Psoas muscle (tissue), 8 donors: Measurements from ENCODE around the gene FOXJ1. TPM values are rescaled to one million over a fixed set of nuclear protein-coding genes. Genes with fewer than 3 reads are reported as not detected.

Experiments used
- ATAC-seq, 4 donors: fragments of 200-7000 bp; cut with Tn5 transposase; one replicate each; pipeline ENCODE4 v1.9.1; 2020; ENCODE audit warnings: moderate library complexity in 3 of 4, mild to moderate bottlenecking in 2 of 4
- DNase-seq, 2 donors: peaks; one replicate each; pipeline ENCODE4 v3.0.0-alpha.2; 2020
- H3K27ac ChIP-seq: fragments of 200-600 bp; one replicate; pipeline ENCODE4 v1.8.0; 2022
- H3K27me3 ChIP-seq, 3 donors: fragments of 200-600 bp in 1 of 3; one replicate each; pipeline versions ENCODE4 v1.6.1 to v1.8.0; 2013 to 2022; ENCODE audit warnings: low read length in 2 of 3, mild to moderate bottlenecking in 2 of 3, moderate library complexity in 1 of 3; ENCODE audit not compliant: insufficient read depth in 3 of 3
- H3K36me3 ChIP-seq, 2 donors: fragments of 200-600 bp in 1 of 2; one replicate each; pipeline versions ENCODE4 v1.6.1 to v1.8.0; 2013 to 2022; ENCODE audit warnings: low read depth in 1 of 2, mild to moderate bottlenecking in 1 of 2, moderate library complexity in 1 of 2; ENCODE audit not compliant: insufficient read depth in 1 of 2
- H3K4me1 ChIP-seq: fragments of 200-600 bp; one replicate; pipeline ENCODE4 v1.8.0; 2022
- H3K4me3 ChIP-seq: fragments of 200-600 bp; one replicate; pipeline ENCODE4 v1.8.0; 2022; ENCODE audit warnings: mild to moderate bottlenecking
- H3K9me3 ChIP-seq: fragments of 200-600 bp; one replicate; pipeline ENCODE4 v1.8.0; 2022
- WGBS, 3 donors: extraction: QIAGEN DNeasy Blood & Tissue Kit; methylation state at CpG; one replicate each; pipeline versions ENCODE4 v1.1.6 to v1.1.7; 2013; 5-methylcytosine and 5-hydroxymethylcytosine counted together
- intact Hi-C, 2 donors: fragments of 100-400 bp; cut with DNase I; formaldehyde crosslinking; loops; one replicate each; pipeline versions ENCODE4 v1.11.0 to v1.14.2; 2022
- polyA plus RNA-seq, 3 donors: library from polyadenylated mRNA; stranded (reverse); fragments of 200-250 nt; gene quantifications; one replicate each; pipeline ENCODE4 v1.2.3, GENCODE V29; 2013
- total RNA-seq, 4 donors: library from RNA; stranded (reverse); fragmentation: NEBNext Ultra II Directional in 2 of 4; extraction: Animal tissue kit (Norgen Biotek cat#: 25700) in 2 of 4; gene quantifications; one replicate each; pipeline versions ENCODE4 v1.2.1 to v1.2.4, GENCODE V29; 2021 to 2023
- TF ChIP-seq, protein P1 (sequence below): fragments of 200-600 bp; IDR thresholded peaks from one replicate; pipeline ENCODE4 v1.8.0; 2022; ENCODE audit warnings: antibody characterized with exemption
- donor health status: healthy with polysubstance abuse.
- donor health status: DM: no; HTN: no; CAD: no; lungs with moderate emphysema.
- donor health status: Bipolar disorder and iron deficiency.
- donor health status: healthy.
- donor health status: DM: yes; HTN: yes; CAD: no.
- donor health status: DM: no; HTN: no; CAD: no.
- donor health status: DM: no; HTN: no; CAD: no.
- donor health status: DM: yes; HTN: yes; CAD: no.

FOXJ1 gene
- total and polyA plus RNA-seq, 7 donors, result 0.07 to 0.15 (median 0.11) TPM; not detected in 2

DNA sequence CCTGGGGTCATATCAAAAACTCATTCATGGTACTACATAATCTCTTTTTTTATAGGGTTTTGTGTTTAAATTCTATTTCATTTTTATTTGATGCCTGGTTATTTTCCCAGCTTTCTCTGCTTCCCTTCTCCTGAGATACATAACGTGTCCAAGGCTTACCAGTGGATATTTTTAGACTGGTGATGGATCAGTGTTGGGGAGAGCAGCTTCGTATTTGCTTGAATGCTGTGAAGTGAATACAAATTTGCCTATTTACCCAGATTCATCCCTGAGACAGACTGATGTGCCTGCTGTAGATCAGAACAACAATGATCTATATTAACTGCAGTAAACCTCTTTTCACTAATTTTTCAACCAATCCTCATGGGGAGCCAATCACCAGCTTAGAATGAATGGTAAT, 43.2 kb upstream of the FOXJ1 start:
- Histone ChIP-seq H3K4me1 (peaks cover 40% of the 10 kb centered on the region), H3K36me3 (no peaks in the 10 kb centered on the region), H3K9me3 (no peaks in the 10 kb centered on the region), H3K27me3 (no peaks in the 10 kb centered on the region), H3K27ac (peak overlapping the region; percentile 57), H3K4me3 (no peak overlapping the region)
- no peak for DNase-seq
- intact Hi-C loops, result loop anchor here in 1 of 2 donors (5.0 kb wide), 1 partner anchor 93 kb away; no protein-coding TSS in a partner anchor
- peak in 3 of 4 donors; percentile 62 to 67 (median 64) for ATAC-seq
- WGBS, 3 donors, result 16 to 39% (median 31%) methylated on average over 2 of the region's 2 CpGs
- TF ChIP-seq, protein P1, sequence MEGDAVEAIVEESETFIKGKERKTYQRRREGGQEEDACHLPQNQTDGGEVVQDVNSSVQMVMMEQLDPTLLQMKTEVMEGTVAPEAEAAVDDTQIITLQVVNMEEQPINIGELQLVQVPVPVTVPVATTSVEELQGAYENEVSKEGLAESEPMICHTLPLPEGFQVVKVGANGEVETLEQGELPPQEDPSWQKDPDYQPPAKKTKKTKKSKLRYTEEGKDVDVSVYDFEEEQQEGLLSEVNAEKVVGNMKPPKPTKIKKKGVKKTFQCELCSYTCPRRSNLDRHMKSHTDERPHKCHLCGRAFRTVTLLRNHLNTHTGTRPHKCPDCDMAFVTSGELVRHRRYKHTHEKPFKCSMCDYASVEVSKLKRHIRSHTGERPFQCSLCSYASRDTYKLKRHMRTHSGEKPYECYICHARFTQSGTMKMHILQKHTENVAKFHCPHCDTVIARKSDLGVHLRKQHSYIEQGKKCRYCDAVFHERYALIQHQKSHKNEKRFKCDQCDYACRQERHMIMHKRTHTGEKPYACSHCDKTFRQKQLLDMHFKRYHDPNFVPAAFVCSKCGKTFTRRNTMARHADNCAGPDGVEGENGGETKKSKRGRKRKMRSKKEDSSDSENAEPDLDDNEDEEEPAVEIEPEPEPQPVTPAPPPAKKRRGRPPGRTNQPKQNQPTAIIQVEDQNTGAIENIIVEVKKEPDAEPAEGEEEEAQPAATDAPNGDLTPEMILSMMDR, result no peak

DNA sequence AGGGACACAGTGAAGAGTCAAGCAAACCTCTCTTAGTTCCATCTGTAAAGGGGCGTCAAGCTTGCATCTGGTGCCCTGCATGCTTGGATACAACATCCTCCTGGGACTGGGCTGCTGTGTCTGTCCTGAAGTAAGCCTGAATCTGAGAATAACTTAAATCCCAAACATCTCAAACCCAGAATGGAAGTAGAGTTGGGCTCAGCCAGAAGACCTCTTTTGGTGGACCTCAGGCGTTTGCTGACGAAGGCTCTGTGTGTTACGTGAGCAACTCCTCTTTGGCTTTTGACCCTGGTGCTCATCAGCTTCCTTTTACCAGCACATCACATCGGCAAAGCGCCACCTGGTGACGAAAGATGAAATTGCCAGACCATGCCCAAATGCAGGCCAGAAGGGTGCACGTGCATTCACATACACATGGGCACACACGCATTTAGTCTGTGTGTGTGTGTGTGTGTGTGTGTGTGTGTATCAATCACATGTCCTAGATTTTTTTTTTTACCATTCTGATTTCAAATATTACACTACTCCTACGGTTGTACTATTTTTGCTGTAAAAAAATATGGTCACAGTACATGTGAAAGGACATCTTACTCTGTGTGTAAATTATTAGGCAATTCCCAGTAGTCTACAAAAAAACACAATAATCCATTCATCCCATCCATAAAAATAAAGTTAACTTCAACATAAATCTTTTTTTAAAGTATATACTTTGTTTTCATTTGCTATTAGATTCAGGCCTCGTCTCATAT, 41.1 kb upstream of the FOXJ1 start:
- peaks cover 32% of the 10 kb centered on the region for H3K4me1 ChIP-seq

DNA sequence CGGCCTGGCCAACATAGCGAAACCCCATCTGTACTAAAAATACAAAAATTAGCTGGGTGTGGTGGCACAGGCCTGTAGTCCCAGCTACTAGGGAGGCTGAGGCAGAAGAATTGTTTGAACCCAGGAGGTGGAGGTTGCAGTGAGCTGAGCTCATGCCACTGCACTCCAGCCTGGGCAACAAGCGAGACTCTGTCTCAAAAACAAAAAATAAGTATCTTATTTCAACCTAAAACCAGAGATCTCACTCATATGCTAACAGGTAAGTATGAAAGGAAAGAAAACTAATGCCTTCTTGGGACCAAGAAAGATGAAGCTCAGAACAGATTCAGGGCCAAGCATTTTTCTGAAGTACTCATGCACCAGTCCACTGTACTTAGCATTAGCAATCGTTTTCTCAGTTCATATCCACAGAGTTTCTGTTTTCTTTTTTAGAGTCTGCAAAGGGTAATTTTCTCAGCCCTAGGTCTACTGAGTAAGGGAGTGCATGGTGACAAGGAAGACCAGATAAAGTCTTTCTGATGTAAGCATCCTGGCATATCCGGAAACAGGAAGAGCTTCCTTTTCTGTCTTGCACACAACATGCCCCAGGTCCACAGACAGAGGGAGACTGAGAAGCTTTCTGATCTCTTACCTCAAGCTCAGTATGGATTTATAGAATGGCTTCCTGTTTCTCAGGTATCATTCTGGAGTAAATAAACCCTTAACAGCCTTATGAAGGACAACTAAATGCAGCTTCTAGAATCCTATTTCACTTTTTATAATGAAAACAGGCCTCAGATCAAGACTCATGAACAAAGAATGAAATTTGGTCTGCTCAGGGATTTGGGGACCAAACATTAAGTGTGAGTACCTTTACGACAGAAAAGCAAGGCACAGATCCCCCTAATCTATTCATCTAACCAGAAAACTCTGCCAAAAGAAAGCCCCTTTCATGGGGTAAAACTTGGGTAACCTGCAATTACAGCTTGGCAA, 38.7 kb upstream of the FOXJ1 start:
- WGBS, 3 donors, result 77 to 88% (median 82%) methylated on average over 6 of the region's 6 CpGs
- H3K36me3 ChIP-seq, result no peaks in the 10 kb centered on the region
- DNase-seq (no peak), ATAC-seq (no peak)
- TF ChIP-seq, protein P1, result no peak
- H3K27me3 ChIP-seq, result no peaks in the 10 kb centered on the region
- H3K9me3 ChIP-seq, result no peaks in the 10 kb centered on the region
- no peak overlapping the region for H3K27ac ChIP-seq
- peaks cover 31% of the 10 kb centered on the region for H3K4me1 ChIP-seq
- no peak overlapping the region for H3K4me3 ChIP-seq
- intact Hi-C loops, result loop anchor here in 1 of 2 donors (2.0 to 5.0 kb wide), 2 partner anchors 57 to 98 kb away; no protein-coding TSS in a partner anchor

More for the DNA sequence above, 41.1 kb upstream of the FOXJ1 start:
- Histone ChIP-seq H3K27me3 (no peaks in the 10 kb centered on the region), H3K9me3 (no peaks in the 10 kb centered on the region), H3K27ac (peak overlapping the region; percentile 34), H3K36me3 (no peaks in the 10 kb centered on the region), H3K4me3 (no peak overlapping the region)
- TF ChIP-seq, protein P1, result peak; percentile 78
- peak; percentile 81 to 87 (median 84) for ATAC-seq
- intact Hi-C loops, result loop anchor here in 1 of 2 donors (5.0 kb wide), 1 partner anchor 95 kb away; no protein-coding TSS in a partner anchor
- WGBS, 3 donors, result 17 to 31% (median 22%) methylated on average over 11 of the region's 11 CpGs
- peak; percentile 90 to 92 for DNase-seq

DNA sequence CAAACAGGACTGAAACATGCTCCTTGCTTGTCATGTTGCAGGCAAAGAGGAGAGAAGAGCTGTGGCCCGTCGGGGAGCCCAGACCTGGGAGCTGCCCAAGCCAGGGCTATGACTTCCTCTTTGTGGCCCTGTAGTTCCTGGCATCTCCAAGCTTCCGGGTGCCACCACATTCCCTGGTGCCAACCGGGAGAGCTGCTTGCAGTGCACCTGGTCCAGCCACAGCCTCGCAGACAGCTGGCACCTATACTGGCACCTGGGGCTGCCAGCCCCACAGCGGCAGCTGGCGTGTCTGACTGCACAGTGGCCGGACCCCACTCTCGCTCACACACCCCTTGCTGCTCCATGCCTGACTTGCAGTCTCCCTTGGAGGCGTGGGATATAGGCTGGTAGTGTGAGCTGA, 37.1 kb upstream of the FOXJ1 start:
- TF ChIP-seq, protein P1, result no peak
- intact Hi-C loops, result no loop called here
- Histone ChIP-seq H3K9me3 (no peaks in the 10 kb centered on the region), H3K4me1 (peaks cover 17% of the 10 kb centered on the region), H3K27me3 (no peaks in the 10 kb centered on the region), H3K27ac (no peak overlapping the region), H3K36me3 (no peaks in the 10 kb centered on the region), H3K4me3 (no peak overlapping the region)
- 43 to 56% (median 44%) methylated on average over 10 of the region's 10 CpGs for WGBS, 3 donors
- no peak for DNase-seq
- ATAC-seq, result peak; percentile 10 to 53 (median 38)
